WTC11 (cell line): Measurements from ENCODE around the gene SH3TC1. TPM values are rescaled to one million over a fixed set of nuclear protein-coding genes. Genes with fewer than 3 reads are reported as not detected.

ENCODE experiments used
- ATAC-seq: fragments of 200-7000 bp; cut with Tn5 transposase; 2 replicates; pipeline ENCODE4 v1.10.0; 2021; ENCODE audit warnings: mild to moderate bottlenecking, moderate library complexity
- CTCF ChIA-PET: fragments of 300-600 bp; sonication (Branson Sonifier 250); formaldehyde crosslinking; loops from one replicate; lab custom pipeline; 2021; ENCODE audit warnings: antibody characterized with exemption; lab: Charles Lee
- POLR2A ChIA-PET: fragments of 350-600 bp; sonication (Branson Sonifier 250); formaldehyde crosslinking; loops from one replicate; lab custom pipeline; 2021; ENCODE audit warnings: antibody characterized with exemption; lab: Charles Lee
- DNase-seq: peaks from one replicate; pipeline ENCODE4 v3.0.0; 2021; ENCODE audit warnings: low spot score
- H3K27ac Mint-ChIP-seq: 2 replicates; pipeline ENCODE4 v1.8.0; 2021; ENCODE audit warnings: mixed read lengths
- H3K27me3 Mint-ChIP-seq: 2 replicates; pipeline ENCODE4 v1.8.0; 2021; ENCODE audit warnings: low read depth, mild to moderate bottlenecking, moderate library complexity, mixed read lengths
- H3K36me3 Mint-ChIP-seq: 2 replicates; pipeline ENCODE4 v1.8.0; 2021; ENCODE audit warnings: mixed read lengths
- H3K4me1 Mint-ChIP-seq: 2 replicates; pipeline ENCODE4 v1.8.0; 2022; ENCODE audit warnings: mixed read lengths
- H3K4me3 Mint-ChIP-seq: 2 replicates; pipeline ENCODE4 v1.8.0; 2021; ENCODE audit warnings: mild to moderate bottlenecking, moderate library complexity, mixed read lengths
- H3K9me3 Mint-ChIP-seq: 2 replicates; pipeline ENCODE4 v1.8.0; 2021; ENCODE audit warnings: mixed read lengths
- ELF4 ChIP-seq: sonication (generic); formaldehyde crosslinking; IDR thresholded peaks from 2 replicates; pipeline ENCODE4 v1.8.1; 2022; ENCODE audit warnings: low read depth, mild to moderate bottlenecking, moderate library complexity, missing genetic modification reagents
- FOXK1 ChIP-seq: sonication (generic); formaldehyde crosslinking; IDR thresholded peaks from 2 replicates; pipeline ENCODE4 v1.8.0; 2022; ENCODE audit warnings: mild to moderate bottlenecking, moderate library complexity, missing genetic modification reagents
- IRF1 ChIP-seq: sonication (generic); formaldehyde crosslinking; IDR thresholded peaks from 2 replicates; pipeline ENCODE4 v1.8.0; 2023; ENCODE audit warnings: missing genetic modification reagents
- PRRX2 ChIP-seq: fragments of 250-450 bp; sonication (Bioruptor Pico); IDR thresholded peaks from 2 replicates; pipeline ENCODE4 v1.8.0; 2021; ENCODE audit warnings: mild to moderate bottlenecking
- SP1 ChIP-seq: sonication (generic); formaldehyde crosslinking; conservative IDR thresholded peaks from 2 replicates; pipeline ENCODE4 v1.8.1; 2022; ENCODE audit warnings: missing genetic modification reagents
- USF2 ChIP-seq: sonication (generic); formaldehyde crosslinking; IDR thresholded peaks from 2 replicates; pipeline ENCODE4 v1.8.1; 2023; ENCODE audit warnings: mild to moderate bottlenecking, missing genetic modification reagents, moderate library complexity
- ZNF423 ChIP-seq: fragments of 250-450 bp; sonication (Bioruptor Pico); IDR thresholded peaks from 2 replicates; pipeline ENCODE4 v2.1.2; 2022; ENCODE audit warnings: mild to moderate bottlenecking, moderate library complexity
- ZNF425 ChIP-seq: fragments of 250-450 bp; sonication (Bioruptor Pico); conservative IDR thresholded peaks from 2 replicates; pipeline ENCODE4 v1.9.0; 2021; ENCODE audit warnings: mild to moderate bottlenecking
- ZNF532 ChIP-seq: fragments of 250-450 bp; sonication (Bioruptor Pico); IDR thresholded peaks from 2 replicates; pipeline ENCODE4 v1.9.0; 2021; ENCODE audit warnings: mild to moderate bottlenecking, borderline replicate concordance
- total RNA-seq: library from RNA; stranded (reverse); gene quantifications from 3 replicates; pipeline ENCODE4 v1.2.3, GENCODE V29; 2021
- TF ChIP-seq, protein P1 (sequence below): sonication (generic); formaldehyde crosslinking; IDR thresholded peaks from 2 replicates; pipeline ENCODE4 v1.8.0; 2022; ENCODE audit warnings: mild to moderate bottlenecking, missing genetic modification reagents
- TF ChIP-seq, protein P2 (sequence below): sonication (generic); formaldehyde crosslinking; IDR thresholded peaks from 2 replicates; pipeline ENCODE4 v1.8.0; 2022; ENCODE audit warnings: missing genetic modification reagents
- TF ChIP-seq, protein P3 (sequence below): sonication (generic); formaldehyde crosslinking; IDR thresholded peaks from 2 replicates; pipeline ENCODE4 v1.8.1; 2023; ENCODE audit warnings: mild to moderate bottlenecking, missing genetic modification reagents
- TF ChIP-seq, protein P4 (sequence below): sonication (generic); formaldehyde crosslinking; IDR thresholded peaks from 2 replicates; pipeline ENCODE4 v1.8.1; 2023; ENCODE audit warnings: mild to moderate bottlenecking, missing genetic modification reagents

SH3TC1 gene
- total RNA-seq, 1 experiment from 2014 or later: 0.42 TPM

DNA sequence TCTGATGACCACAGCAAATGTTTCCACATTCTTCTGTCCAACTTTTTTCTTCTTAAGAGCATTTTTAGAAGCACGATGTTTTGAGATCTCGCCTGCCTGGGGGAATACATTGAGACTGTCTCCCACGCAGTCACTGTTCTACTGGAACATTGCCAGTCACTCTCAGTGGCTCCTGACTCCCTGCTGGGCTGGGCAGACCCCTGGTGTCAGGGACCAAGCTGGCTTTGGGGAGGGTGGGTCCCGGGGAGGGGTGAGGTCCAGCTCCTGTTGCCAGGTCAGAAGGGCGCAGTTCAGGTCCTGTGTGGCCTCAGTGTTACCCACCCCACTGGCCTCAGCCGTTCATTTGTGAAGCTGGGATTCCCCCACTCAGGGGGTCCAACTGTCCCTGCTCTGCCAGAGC, 21.5 kb upstream of the SH3TC1 start:
- Mint-ChIP-seq H3K9me3 (peaks cover 5% of the 10 kb centered on the region), H3K4me3 (no peak overlapping the region), H3K27me3 (no peaks in the 10 kb centered on the region), H3K36me3 (no peaks in the 10 kb centered on the region), H3K4me1 (no peaks in the 10 kb centered on the region), H3K27ac (no peak overlapping the region)
- ATAC-seq: no peak
- no peak for DNase-seq
- ChIA-PET POLR2A (interaction anchor here (1.2 kb wide), 1 partner anchor 65 kb away, joined by 5 read pairs; no protein-coding TSS in a partner anchor), CTCF (interaction anchor here (0.5 to 2.2 kb wide), 67 partner anchors 8 to 528 kb away, joined by 3 to 87 read pairs (median 6); partner anchors contain the start of genes ABLIM2, HTRA3 and SH3TC1)
- no peak for TF ChIP-seq ZNF425
- no peak for TF ChIP-seq ELF4
- TF ChIP-seq, protein P1, sequence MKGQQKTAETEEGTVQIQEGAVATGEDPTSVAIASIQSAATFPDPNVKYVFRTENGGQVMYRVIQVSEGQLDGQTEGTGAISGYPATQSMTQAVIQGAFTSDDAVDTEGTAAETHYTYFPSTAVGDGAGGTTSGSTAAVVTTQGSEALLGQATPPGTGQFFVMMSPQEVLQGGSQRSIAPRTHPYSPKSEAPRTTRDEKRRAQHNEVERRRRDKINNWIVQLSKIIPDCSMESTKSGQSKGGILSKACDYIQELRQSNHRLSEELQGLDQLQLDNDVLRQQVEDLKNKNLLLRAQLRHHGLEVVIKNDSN (CRISPR knock-in tag): no peak
- no peak for TF ChIP-seq SP1 (CRISPR knock-in tag)

DNA sequence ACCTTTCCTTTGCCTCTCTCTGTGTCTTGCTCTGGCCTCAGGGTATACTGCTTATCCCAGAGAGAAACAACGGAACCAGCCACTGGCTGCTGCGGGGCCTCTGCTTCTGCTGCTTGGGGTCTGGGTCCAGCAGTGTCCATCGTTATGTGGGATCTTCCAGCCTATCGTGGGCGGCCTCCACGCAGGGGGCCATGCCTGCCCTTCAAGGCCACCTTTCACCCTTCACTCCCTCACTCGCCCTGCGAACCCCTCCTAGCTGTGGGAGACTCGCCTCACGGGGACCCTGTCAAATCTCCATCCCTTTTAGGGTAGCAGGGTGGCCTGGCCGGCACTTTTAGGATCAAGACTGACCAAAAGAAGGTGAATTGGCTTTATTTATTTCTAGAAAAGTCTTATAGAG, 21.1 kb upstream of the SH3TC1 start:
- Mint-ChIP-seq H3K4me1 (no peaks in the 10 kb centered on the region), H3K36me3 (no peaks in the 10 kb centered on the region), H3K27me3 (no peaks in the 10 kb centered on the region)
- ATAC-seq: no peak
- no peak for TF ChIP-seq ZNF532 (CRISPR knock-in tag)
- TF ChIP-seq, all 79 proteins: peak for 0
- no peak for DNase-seq
- ChIA-PET POLR2A (no interaction called here), CTCF (interaction anchor here (0.9 to 2.2 kb wide), 4 partner anchors 40 to 75 kb away, joined by 3 to 87 read pairs (median 11); no protein-coding TSS in a partner anchor)
- no peak overlapping the region for H3K4me3 Mint-ChIP-seq
- no peak overlapping the region for H3K27ac Mint-ChIP-seq
- H3K9me3 Mint-ChIP-seq: peaks cover 5% of the 10 kb centered on the region

DNA sequence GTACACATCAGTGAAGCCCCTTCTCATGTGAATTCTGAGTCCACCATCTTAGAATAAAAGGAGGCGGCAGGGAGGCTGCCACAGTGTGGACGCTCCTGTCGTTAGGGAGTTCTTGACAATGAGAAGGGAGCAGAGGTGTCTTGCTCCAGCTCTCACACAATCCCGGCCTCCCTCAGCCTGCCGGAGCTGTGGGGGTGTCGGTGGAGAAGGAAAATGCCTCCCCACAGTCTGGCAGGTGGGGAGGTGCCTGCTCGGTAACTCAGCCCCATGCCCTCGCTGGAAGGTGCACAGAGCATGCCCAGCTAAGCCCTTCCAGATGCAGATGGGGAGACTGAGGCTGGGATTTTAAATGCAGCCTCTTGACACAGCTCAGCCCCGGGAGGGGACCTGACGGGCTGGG, 20.0 kb upstream of the SH3TC1 start:
- ATAC-seq (no peak), DNase-seq (no peak)
- ChIA-PET POLR2A (interaction anchor here (0.6 kb wide), 1 partner anchor 128 kb away, joined by 3 read pairs; no protein-coding TSS in a partner anchor), CTCF (interaction anchor here (0.8 to 1.6 kb wide), 6 partner anchors 11 to 125 kb away, joined by 3 to 8 read pairs (median 3); no protein-coding TSS in a partner anchor)
- peaks cover 5% of the 10 kb centered on the region for H3K9me3 Mint-ChIP-seq
- H3K27ac Mint-ChIP-seq: no peak overlapping the region
- H3K27me3 Mint-ChIP-seq: no peaks in the 10 kb centered on the region
- H3K4me3 Mint-ChIP-seq: no peak overlapping the region
- H3K4me1 Mint-ChIP-seq: no peaks in the 10 kb centered on the region
- no peaks in the 10 kb centered on the region for H3K36me3 Mint-ChIP-seq
- no peak for TF ChIP-seq IRF1
- TF ChIP-seq ZNF423 (CRISPR knock-in tag): no peak
- TF ChIP-seq FOXK1: no peak
- TF ChIP-seq PRRX2 (CRISPR knock-in tag): no peak
- TF ChIP-seq, protein P2, sequence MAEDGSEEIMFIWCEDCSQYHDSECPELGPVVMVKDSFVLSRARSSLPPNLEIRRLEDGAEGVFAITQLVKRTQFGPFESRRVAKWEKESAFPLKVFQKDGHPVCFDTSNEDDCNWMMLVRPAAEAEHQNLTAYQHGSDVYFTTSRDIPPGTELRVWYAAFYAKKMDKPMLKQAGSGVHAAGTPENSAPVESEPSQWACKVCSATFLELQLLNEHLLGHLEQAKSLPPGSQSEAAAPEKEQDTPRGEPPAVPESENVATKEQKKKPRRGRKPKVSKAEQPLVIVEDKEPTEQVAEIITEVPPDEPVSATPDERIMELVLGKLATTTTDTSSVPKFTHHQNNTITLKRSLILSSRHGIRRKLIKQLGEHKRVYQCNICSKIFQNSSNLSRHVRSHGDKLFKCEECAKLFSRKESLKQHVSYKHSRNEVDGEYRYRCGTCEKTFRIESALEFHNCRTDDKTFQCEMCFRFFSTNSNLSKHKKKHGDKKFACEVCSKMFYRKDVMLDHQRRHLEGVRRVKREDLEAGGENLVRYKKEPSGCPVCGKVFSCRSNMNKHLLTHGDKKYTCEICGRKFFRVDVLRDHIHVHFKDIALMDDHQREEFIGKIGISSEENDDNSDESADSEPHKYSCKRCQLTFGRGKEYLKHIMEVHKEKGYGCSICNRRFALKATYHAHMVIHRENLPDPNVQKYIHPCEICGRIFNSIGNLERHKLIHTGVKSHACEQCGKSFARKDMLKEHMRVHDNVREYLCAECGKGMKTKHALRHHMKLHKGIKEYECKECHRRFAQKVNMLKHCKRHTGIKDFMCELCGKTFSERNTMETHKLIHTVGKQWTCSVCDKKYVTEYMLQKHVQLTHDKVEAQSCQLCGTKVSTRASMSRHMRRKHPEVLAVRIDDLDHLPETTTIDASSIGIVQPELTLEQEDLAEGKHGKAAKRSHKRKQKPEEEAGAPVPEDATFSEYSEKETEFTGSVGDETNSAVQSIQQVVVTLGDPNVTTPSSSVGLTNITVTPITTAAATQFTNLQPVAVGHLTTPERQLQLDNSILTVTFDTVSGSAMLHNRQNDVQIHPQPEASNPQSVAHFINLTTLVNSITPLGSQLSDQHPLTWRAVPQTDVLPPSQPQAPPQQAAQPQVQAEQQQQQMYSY (CRISPR knock-in tag): no peak
- TF ChIP-seq USF2 (CRISPR knock-in tag): no peak
- TF ChIP-seq, protein P3, sequence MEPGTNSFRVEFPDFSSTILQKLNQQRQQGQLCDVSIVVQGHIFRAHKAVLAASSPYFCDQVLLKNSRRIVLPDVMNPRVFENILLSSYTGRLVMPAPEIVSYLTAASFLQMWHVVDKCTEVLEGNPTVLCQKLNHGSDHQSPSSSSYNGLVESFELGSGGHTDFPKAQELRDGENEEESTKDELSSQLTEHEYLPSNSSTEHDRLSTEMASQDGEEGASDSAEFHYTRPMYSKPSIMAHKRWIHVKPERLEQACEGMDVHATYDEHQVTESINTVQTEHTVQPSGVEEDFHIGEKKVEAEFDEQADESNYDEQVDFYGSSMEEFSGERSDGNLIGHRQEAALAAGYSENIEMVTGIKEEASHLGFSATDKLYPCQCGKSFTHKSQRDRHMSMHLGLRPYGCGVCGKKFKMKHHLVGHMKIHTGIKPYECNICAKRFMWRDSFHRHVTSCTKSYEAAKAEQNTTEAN (CRISPR knock-in tag): no peak
- TF ChIP-seq, protein P4, sequence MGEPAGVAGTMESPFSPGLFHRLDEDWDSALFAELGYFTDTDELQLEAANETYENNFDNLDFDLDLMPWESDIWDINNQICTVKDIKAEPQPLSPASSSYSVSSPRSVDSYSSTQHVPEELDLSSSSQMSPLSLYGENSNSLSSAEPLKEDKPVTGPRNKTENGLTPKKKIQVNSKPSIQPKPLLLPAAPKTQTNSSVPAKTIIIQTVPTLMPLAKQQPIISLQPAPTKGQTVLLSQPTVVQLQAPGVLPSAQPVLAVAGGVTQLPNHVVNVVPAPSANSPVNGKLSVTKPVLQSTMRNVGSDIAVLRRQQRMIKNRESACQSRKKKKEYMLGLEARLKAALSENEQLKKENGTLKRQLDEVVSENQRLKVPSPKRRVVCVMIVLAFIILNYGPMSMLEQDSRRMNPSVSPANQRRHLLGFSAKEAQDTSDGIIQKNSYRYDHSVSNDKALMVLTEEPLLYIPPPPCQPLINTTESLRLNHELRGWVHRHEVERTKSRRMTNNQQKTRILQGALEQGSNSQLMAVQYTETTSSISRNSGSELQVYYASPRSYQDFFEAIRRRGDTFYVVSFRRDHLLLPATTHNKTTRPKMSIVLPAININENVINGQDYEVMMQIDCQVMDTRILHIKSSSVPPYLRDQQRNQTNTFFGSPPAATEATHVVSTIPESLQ: no peak
